Activated CD4-positive, alpha-beta T cell treated with anti-CD3 and anti-CD28 coated beads, Interleukin-2, amount 10 ng/mL, durations not matched to agents 7 days and 5 days (primary cell): Measurements from ENCODE around the gene UBN1. TPM values are rescaled to one million over a fixed set of nuclear protein-coding genes. Genes with fewer than 3 reads are reported as not detected.

Experiments
- CTCF ChIA-PET: fragments of 350-600 bp; sonication (Branson Sonifier 250); formaldehyde crosslinking; loops from one replicate; lab custom pipeline; 2021; ENCODE audit warnings: antibody characterized with exemption; lab: Charles Lee
- POLR2A ChIA-PET: fragments of 350-600 bp; sonication (Branson Sonifier 250); formaldehyde crosslinking; loops from one replicate; lab custom pipeline; 2021; ENCODE audit warnings: antibody characterized with exemption; lab: Charles Lee
- DNase-seq: peaks from one replicate; pipeline ENCODE4 v3.0.0-alpha.2; 2020
- H3K27ac Mint-ChIP-seq: one replicate; pipeline ENCODE4 v1.8.0; 2021; ENCODE audit warnings: mild to moderate bottlenecking, moderate library complexity, mixed read lengths
- H3K27me3 Mint-ChIP-seq: one replicate; pipeline ENCODE4 v1.8.0; 2021; ENCODE audit warnings: mixed read lengths
- H3K36me3 Mint-ChIP-seq: one replicate; pipeline ENCODE4 v1.8.0; 2021; ENCODE audit warnings: low read depth, mixed read lengths
- H3K4me1 Mint-ChIP-seq: one replicate; pipeline ENCODE4 v1.8.0; 2021; ENCODE audit warnings: mixed read lengths
- H3K4me3 Mint-ChIP-seq: one replicate; pipeline ENCODE4 v1.8.0; 2021; ENCODE audit warnings: mild to moderate bottlenecking, moderate library complexity, mixed read lengths
- H3K9me3 Mint-ChIP-seq: one replicate; pipeline ENCODE4 v1.8.0; 2021; ENCODE audit warnings: mixed read lengths
- total RNA-seq, 2 experiments: library from RNA; stranded (reverse); gene quantifications; one replicate each; pipeline ENCODE4 v1.2.3, GENCODE V29; 2021

UBN1 gene
- total RNA-seq, 2 experiments from 2014 or later, result 38.2 to 38.3 TPM

GRCh38 chr16:4884972-4885874 lies 37.9 kb downstream of the UBN1 start:
- H3K27ac Mint-ChIP-seq, result peak overlapping the region; percentile 31
- H3K9me3 Mint-ChIP-seq, result no peaks in the 10 kb centered on the region
- no peak overlapping the region for H3K4me3 Mint-ChIP-seq
- H3K4me1 Mint-ChIP-seq, result no peaks in the 10 kb centered on the region
- peaks cover 24% of the 10 kb centered on the region for H3K36me3 Mint-ChIP-seq
- POLR2A ChIA-PET, result no interaction called here
- CTCF ChIA-PET, result interaction anchor here (1.0 to 1.3 kb wide), 2 partner anchors 8 to 20 kb away, joined by 3 read pairs; no protein-coding TSS in a partner anchor
- no peak for DNase-seq
- no peaks in the 10 kb centered on the region for H3K27me3 Mint-ChIP-seq

GRCh38 chr16:4886151-4886550 lies 38.9 kb downstream of the UBN1 start:
- ChIA-PET POLR2A (no interaction called here), CTCF (interaction anchor here (1.8 kb wide), 1 partner anchor 12 kb away, joined by 5 read pairs; no protein-coding TSS in a partner anchor)
- H3K27ac Mint-ChIP-seq, result no peak overlapping the region
- H3K9me3 Mint-ChIP-seq, result no peaks in the 10 kb centered on the region
- H3K36me3 Mint-ChIP-seq, result peaks cover 17% of the 10 kb centered on the region
- no peaks in the 10 kb centered on the region for H3K4me1 Mint-ChIP-seq
- H3K27me3 Mint-ChIP-seq, result no peaks in the 10 kb centered on the region
- DNase-seq, result no peak
- H3K4me3 Mint-ChIP-seq, result no peak overlapping the region

GRCh38 chr16:4888428-4889135 lies 41.3 kb downstream of the UBN1 start:
- no peak overlapping the region for H3K27ac Mint-ChIP-seq
- H3K4me3 Mint-ChIP-seq, result no peak overlapping the region
- no peaks in the 10 kb centered on the region for H3K4me1 Mint-ChIP-seq
- peaks cover 13% of the 10 kb centered on the region for H3K36me3 Mint-ChIP-seq
- H3K27me3 Mint-ChIP-seq, result no peaks in the 10 kb centered on the region
- CTCF ChIA-PET, result interaction anchor here (0.6 to 1.0 kb wide), 2 partner anchors 338 to 475 kb away, joined by 3 read pairs; no protein-coding TSS in a partner anchor
- DNase-seq, result no peak
- POLR2A ChIA-PET, result no interaction called here
- H3K9me3 Mint-ChIP-seq, result no peaks in the 10 kb centered on the region

- ChIA-PET POLR2A (no interaction called here), CTCF (no interaction called here)
- H3K27me3 Mint-ChIP-seq, result no peaks in the 10 kb centered on the region
- H3K4me3 Mint-ChIP-seq, result no peak overlapping the region
- no peak overlapping the region for H3K27ac Mint-ChIP-seq
- peaks cover 1% of the 10 kb centered on the region for H3K36me3 Mint-ChIP-seq
- H3K9me3 Mint-ChIP-seq, result no peaks in the 10 kb centered on the region
- no peak for DNase-seq
- no peaks in the 10 kb centered on the region for H3K4me1 Mint-ChIP-seq
Measured at GRCh38 chr16:4890026-4890425, 42.7 kb downstream of the UBN1 start.

GRCh38 chr16:4890686-4891085 lies 43.4 kb downstream of the UBN1 start:
- POLR2A ChIA-PET, result no interaction called here
- Mint-ChIP-seq H3K27ac (peak overlapping the region; percentile 41), H3K4me3 (no peak overlapping the region), H3K9me3 (no peaks in the 10 kb centered on the region), H3K36me3 (no peaks in the 10 kb centered on the region), H3K27me3 (no peaks in the 10 kb centered on the region), H3K4me1 (no peaks in the 10 kb centered on the region)
- CTCF ChIA-PET, result interaction anchor here (0.7 kb wide), 1 partner anchor 20 kb away, joined by 3 read pairs; no protein-coding TSS in a partner anchor
- no peak for DNase-seq

- POLR2A ChIA-PET, result no interaction called here
- H3K9me3 Mint-ChIP-seq, result no peaks in the 10 kb centered on the region
- H3K27ac Mint-ChIP-seq, result peak overlapping the region; percentile 41
- no peak for DNase-seq
- CTCF ChIA-PET, result interaction anchor here (0.5 to 1.3 kb wide), 5 partner anchors 21 to 433 kb away, joined by 3 to 4 read pairs (median 3); no protein-coding TSS in a partner anchor
- no peaks in the 10 kb centered on the region for H3K4me1 Mint-ChIP-seq
- H3K4me3 Mint-ChIP-seq, result no peak overlapping the region
- H3K36me3 Mint-ChIP-seq, result no peaks in the 10 kb centered on the region
- no peaks in the 10 kb centered on the region for H3K27me3 Mint-ChIP-seq
Measured at GRCh38 chr16:4891097-4891885, 44.0 kb downstream of the UBN1 start.

- POLR2A ChIA-PET, result no interaction called here
- CTCF ChIA-PET, result interaction anchor here (0.6 to 1.3 kb wide), 2 partner anchors 110 to 127 kb away, joined by 3 read pairs; no protein-coding TSS in a partner anchor
- H3K9me3 Mint-ChIP-seq, result no peaks in the 10 kb centered on the region
Measured at GRCh38 chr16:4891886-4892216, 44.6 kb downstream of the UBN1 start.

GRCh38 chr16:4892361-4893102 lies 45.3 kb downstream of the UBN1 start:
- Mint-ChIP-seq H3K36me3 (no peaks in the 10 kb centered on the region), H3K9me3 (no peaks in the 10 kb centered on the region), H3K4me3 (no peak overlapping the region), H3K27ac (no peak overlapping the region), H3K27me3 (no peaks in the 10 kb centered on the region), H3K4me1 (no peaks in the 10 kb centered on the region)
- ChIA-PET POLR2A (no interaction called here), CTCF (interaction anchor here (1.3 kb wide), 1 partner anchor 109 kb away, joined by 3 read pairs; no protein-coding TSS in a partner anchor)
- no peak for DNase-seq

More at GRCh38 chr16:4891886-4892216, 44.6 kb downstream of the UBN1 start:
- no peak for DNase-seq
- H3K4me3 Mint-ChIP-seq, result no peak overlapping the region
- no peaks in the 10 kb centered on the region for H3K27me3 Mint-ChIP-seq
- H3K4me1 Mint-ChIP-seq, result no peaks in the 10 kb centered on the region
- H3K27ac Mint-ChIP-seq, result no peak overlapping the region
- H3K36me3 Mint-ChIP-seq, result no peaks in the 10 kb centered on the region

- Mint-ChIP-seq H3K27ac (no peak overlapping the region), H3K4me1 (no peaks in the 10 kb centered on the region), H3K9me3 (no peaks in the 10 kb centered on the region), H3K27me3 (no peaks in the 10 kb centered on the region), H3K4me3 (no peak overlapping the region), H3K36me3 (no peaks in the 10 kb centered on the region)
- ChIA-PET POLR2A (no interaction called here), CTCF (interaction anchor here (1.1 kb wide), 1 partner anchor 9 kb away, joined by 3 read pairs; no protein-coding TSS in a partner anchor)
- DNase-seq, result no peak
Measured at GRCh38 chr16:4893103-4893862, 46.0 kb downstream of the UBN1 start.

GRCh38 chr16:4894276-4895150 lies 47.2 kb downstream of the UBN1 start:
- H3K4me1 Mint-ChIP-seq, result no peaks in the 10 kb centered on the region
- H3K4me3 Mint-ChIP-seq, result no peak overlapping the region
- CTCF ChIA-PET, result interaction anchor here (1.1 kb wide), 1 partner anchor 10 kb away, joined by 3 read pairs; no protein-coding TSS in a partner anchor
- no peaks in the 10 kb centered on the region for H3K36me3 Mint-ChIP-seq
- no peak overlapping the region for H3K27ac Mint-ChIP-seq
- no peaks in the 10 kb centered on the region for H3K9me3 Mint-ChIP-seq
- DNase-seq, result no peak
- H3K27me3 Mint-ChIP-seq, result no peaks in the 10 kb centered on the region
- POLR2A ChIA-PET, result no interaction called here

- POLR2A ChIA-PET, result no interaction called here
- Mint-ChIP-seq H3K4me3 (no peak overlapping the region), H3K9me3 (no peaks in the 10 kb centered on the region), H3K27me3 (no peaks in the 10 kb centered on the region), H3K27ac (no peak overlapping the region), H3K4me1 (no peaks in the 10 kb centered on the region), H3K36me3 (no peaks in the 10 kb centered on the region)
- DNase-seq, result no peak
- CTCF ChIA-PET, result no interaction called here
Measured at GRCh38 chr16:4895366-4895765, 48.1 kb downstream of the UBN1 start.
